GM06990 (cell line): Measurements from ENCODE around the gene COQ2.

Experiments used
- DNase-seq: peaks from one replicate; pipeline ENCODE4 v3.0.0-alpha.2; 2011; ENCODE audit not compliant: insufficient read length; ENCODE audit errors: extremely low read depth
- H3K27me3 ChIP-seq: replicated peaks from 2 replicates; pipeline ENCODE4 v1.6.0; 2011; ENCODE audit warnings: low read length; ENCODE audit not compliant: control insufficient read depth, insufficient read depth
- H3K36me3 ChIP-seq: 2 replicates; pipeline ENCODE4 v1.5.1; 2011; ENCODE audit warnings: low read length; ENCODE audit not compliant: control insufficient read depth, insufficient read depth
- H3K4me3 ChIP-seq: replicated peaks from 2 replicates; pipeline ENCODE4 v1.5.1; 2011; ENCODE audit warnings: low read depth, mild to moderate bottlenecking, control low read depth, low read length
- TF ChIP-seq, protein P1 (sequence below): IDR thresholded peaks from 2 replicates; pipeline ENCODE4 v1.5.1; 2011; ENCODE audit warnings: low read length, control low read depth, mild to moderate bottlenecking, inconsistent platforms; ENCODE audit not compliant: insufficient read depth, poor library complexity, severe bottlenecking

The COQ2 gene

DNA sequence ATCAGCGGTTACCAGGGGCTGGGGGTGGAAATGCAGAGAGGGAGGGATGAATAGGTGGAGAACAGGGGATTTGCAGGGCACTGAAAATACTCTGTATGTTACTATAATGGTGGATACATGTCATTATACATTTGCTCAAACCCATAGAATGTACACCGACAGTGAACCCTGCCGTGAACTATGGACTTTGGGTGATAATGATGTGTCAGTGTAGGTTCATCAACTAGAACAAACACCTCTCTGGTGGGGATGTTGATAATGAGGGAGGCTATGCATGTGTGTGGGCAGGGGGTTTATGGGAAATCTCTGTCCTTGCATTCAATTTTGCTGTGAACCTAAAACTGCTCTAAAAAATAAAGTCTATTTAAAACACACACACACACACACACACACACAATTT, 38.5 kb upstream of the COQ2 start:
- Histone ChIP-seq H3K4me3 (no peak overlapping the region), H3K27me3 (no peaks in the 10 kb centered on the region), H3K36me3 (no peaks in the 10 kb centered on the region)
- DNase-seq = no peak
- TF ChIP-seq, protein P1, sequence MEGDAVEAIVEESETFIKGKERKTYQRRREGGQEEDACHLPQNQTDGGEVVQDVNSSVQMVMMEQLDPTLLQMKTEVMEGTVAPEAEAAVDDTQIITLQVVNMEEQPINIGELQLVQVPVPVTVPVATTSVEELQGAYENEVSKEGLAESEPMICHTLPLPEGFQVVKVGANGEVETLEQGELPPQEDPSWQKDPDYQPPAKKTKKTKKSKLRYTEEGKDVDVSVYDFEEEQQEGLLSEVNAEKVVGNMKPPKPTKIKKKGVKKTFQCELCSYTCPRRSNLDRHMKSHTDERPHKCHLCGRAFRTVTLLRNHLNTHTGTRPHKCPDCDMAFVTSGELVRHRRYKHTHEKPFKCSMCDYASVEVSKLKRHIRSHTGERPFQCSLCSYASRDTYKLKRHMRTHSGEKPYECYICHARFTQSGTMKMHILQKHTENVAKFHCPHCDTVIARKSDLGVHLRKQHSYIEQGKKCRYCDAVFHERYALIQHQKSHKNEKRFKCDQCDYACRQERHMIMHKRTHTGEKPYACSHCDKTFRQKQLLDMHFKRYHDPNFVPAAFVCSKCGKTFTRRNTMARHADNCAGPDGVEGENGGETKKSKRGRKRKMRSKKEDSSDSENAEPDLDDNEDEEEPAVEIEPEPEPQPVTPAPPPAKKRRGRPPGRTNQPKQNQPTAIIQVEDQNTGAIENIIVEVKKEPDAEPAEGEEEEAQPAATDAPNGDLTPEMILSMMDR = no peak

DNA sequence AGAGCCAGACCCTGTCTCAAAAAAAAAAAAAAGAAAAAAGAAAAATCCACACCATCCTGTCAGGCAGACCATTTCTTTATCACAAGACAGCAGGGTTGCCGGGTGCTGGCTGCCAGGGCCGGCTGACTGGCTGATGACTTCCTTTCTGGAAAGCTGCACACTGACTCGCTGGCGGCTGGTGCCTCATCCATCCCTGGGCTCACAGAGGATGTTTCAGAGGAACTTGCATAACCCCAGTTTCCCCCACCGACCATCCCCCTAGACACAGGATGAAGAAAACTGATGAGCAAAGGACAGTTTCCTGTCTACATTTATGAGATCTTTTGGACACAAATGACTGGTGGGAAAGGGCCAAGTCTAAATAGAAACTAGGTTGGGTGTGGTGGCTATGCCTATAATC, 36.0 kb upstream of the COQ2 start:
- Histone ChIP-seq H3K36me3 (no peaks in the 10 kb centered on the region), H3K27me3 (no peaks in the 10 kb centered on the region), H3K4me3 (no peak overlapping the region)
- TF ChIP-seq, protein P1 = no peak
- DNase-seq = no peak

DNA sequence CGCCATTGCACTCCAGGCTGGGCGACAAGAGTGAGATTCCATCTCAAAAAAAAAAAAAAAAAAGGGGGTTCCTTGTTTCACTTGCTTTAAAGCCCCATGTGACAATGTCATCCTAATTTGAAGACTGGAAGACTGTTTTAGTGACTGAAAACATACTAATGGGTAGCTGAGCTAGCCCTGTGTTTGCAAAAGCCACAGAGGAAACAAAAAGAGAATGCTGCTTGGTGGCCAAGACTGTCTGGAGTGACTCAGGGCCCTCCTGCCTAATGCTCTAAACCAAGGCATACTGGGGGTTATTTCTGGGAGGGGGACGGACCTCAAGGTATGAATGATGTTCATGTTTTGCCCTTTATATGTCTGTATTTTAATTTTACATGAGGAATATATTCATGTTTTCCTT, 34.1 kb upstream of the COQ2 start:
- TF ChIP-seq, protein P1 = no peak
- DNase-seq = no peak

DNA sequence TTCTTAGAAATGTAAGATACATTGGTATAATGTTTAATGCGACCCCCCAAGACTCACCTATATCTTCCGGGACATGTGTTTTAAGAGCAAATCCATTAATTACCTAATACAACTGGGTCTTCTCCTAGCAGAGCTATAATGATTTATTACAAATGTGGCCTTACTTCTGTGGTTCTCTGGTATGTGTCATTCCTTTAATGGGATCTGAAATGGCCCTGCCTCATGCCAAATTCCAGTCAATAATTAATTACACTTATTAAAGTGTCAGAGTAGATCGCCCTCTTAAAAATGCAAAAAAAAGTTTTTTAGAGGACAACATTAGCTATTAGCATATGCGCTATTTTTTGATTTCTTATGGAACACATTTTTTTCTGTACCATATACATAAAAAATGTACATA, 33.1 kb upstream of the COQ2 start:
- TF ChIP-seq, protein P1 = no peak
- Histone ChIP-seq H3K4me3 (no peak overlapping the region), H3K27me3 (no peaks in the 10 kb centered on the region), H3K36me3 (no peaks in the 10 kb centered on the region)
- DNase-seq = no peak

More for the DNA sequence above, 34.1 kb upstream of the COQ2 start:
- no peaks in the 10 kb centered on the region for H3K27me3 ChIP-seq
- no peaks in the 10 kb centered on the region for H3K36me3 ChIP-seq
- H3K4me3 ChIP-seq = no peak overlapping the region

DNA sequence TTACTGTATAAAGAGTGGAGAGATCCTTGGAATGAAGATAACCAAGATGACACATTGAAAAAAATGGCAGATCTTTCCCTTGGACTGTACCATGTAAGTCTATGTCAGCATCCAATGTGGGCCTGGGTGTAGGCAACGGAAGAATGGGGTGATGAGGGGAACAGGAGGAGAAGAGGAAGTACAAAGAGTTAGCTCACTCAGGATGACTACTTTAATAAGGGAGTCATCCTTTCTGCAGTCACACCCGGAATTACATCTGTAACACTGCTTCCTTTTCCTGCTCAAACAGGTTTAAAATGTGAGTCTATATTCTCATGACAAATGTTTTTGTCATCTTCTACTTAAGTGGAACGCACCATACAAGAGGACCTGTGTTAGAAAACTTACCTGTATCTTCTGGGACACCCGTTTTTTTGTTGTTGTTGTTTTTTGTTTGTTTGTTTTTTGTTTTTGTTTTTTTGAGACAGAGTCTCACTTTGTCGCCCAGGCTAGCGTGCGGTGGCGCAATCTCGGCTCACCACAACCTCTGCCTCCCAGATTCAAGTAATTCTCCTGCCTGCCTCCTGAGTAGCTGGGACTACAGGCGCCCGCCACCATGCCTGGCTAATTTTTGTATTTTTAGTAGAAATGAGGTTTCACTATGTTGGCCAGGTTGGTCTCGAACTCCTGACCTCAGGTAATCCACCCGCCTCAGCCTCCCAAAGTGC, 32.0 kb upstream of the COQ2 start:
- no peak overlapping the region for H3K4me3 ChIP-seq
- H3K36me3 ChIP-seq = no peaks in the 10 kb centered on the region
- no peaks in the 10 kb centered on the region for H3K27me3 ChIP-seq
- no peak for DNase-seq
- TF ChIP-seq, protein P1 = no peak
